MM.1S (cell line): ENCODE results near the gene ZNF354B.

Source experiments
- CTCF ChIP-seq: fragments of 300-600 bp; sonication (generic); IDR thresholded peaks from 2 replicates; pipeline ENCODE4 v1.5.1; 2016; ENCODE audit warnings: antibody characterized with exemption, low read length, mixed read lengths
- EZH2 ChIP-seq: fragments of 300-600 bp; sonication (generic); optimal IDR thresholded peaks from 2 replicates; pipeline ENCODE3; 2017; ENCODE audit warnings: low read depth, mild to moderate bottlenecking, antibody characterized with exemption, low read length, mixed read lengths
- EZH2phosphoT487 ChIP-seq: fragments of 300-600 bp; sonication (generic); IDR thresholded peaks from 2 replicates; pipeline ENCODE4 v1.6.1; 2018; ENCODE audit warnings: antibody characterized with exemption, low read length

DNA sequence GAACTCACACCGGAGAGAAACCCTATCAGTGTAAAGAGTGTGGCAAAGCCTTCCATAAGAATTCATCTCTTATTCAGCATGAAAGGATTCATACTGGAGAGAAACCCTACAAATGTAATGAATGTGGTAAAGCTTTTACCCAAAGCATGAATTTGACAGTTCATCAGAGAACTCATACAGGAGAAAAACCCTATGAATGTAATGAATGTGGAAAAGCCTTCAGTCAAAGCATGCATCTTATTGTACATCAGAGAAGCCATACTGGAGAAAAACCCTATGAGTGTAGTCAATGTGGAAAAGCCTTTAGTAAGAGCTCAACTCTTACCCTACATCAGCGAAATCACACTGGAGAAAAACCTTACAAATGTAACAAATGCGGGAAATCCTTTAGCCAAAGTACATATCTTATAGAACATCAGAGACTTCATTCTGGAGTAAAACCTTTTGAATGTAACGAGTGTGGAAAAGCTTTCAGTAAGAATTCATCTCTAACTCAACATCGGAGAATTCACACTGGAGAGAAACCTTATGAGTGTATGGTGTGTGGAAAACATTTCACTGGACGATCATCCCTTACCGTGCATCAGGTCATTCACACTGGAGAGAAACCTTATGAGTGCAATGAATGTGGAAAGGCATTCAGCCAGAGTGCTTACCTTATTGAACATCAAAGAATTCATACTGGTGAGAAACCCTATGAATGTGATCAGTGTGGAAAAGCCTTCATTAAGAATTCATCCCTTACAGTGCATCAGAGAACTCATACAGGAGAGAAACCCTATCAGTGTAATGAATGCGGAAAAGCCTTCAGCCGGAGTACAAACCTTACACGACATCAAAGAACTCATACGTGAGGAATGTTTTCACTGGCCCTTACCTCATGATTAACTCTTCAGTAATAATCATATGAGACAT lies 72.3 kb downstream of the ZNF354B start:
- no peak for TF ChIP-seq CTCF
- no peak for TF ChIP-seq EZH2
- no peak for TF ChIP-seq EZH2phosphoT487
